ENCODE results near the gene CLEC14A.
A peak's percentile ranks its signal among the peaks of the same experiment; 100 is the strongest.

The CLEC14A gene

GRCh38 chr14:38211255-38211735 is 44.6 kb downstream of the CLEC14A start:
- no peak overlapping the region for H3K4me3 ChIP-seq (ENCODE audit: low read length)
- DNase-seq (ENCODE audit: low read depth): no peak

GRCh38 chr14:38210587-38211216 is 45.2 kb downstream of the CLEC14A start:
- no peak for DNase-seq (ENCODE audit: low read depth)
- H3K4me3 ChIP-seq (ENCODE audit: low read length): no peak overlapping the region
- TF ChIP-seq CTCF (IDR thresholded peaks at IDR 0.05; ENCODE audit: insufficient read depth, low read depth, low read length, missing control alignments): no peak

More at GRCh38 chr14:38211255-38211735, 44.6 kb downstream of the CLEC14A start:
- no peak for TF ChIP-seq CTCF (IDR thresholded peaks at IDR 0.05; ENCODE audit: insufficient read depth, low read depth, low read length, missing control alignments)

- TF ChIP-seq CTCF (IDR thresholded peaks at IDR 0.05; ENCODE audit: insufficient read depth, low read depth, low read length, missing control alignments): no peak
- DNase-seq (ENCODE audit: low read depth): peak; percentile 35
- H3K4me3 ChIP-seq (ENCODE audit: low read length): no peak overlapping the region
Observed at GRCh38 chr14:38209572-38210557, 46.0 kb downstream of the CLEC14A start.

GRCh38 chr14:38208618-38209562 is 47.0 kb downstream of the CLEC14A start:
- no peak for TF ChIP-seq CTCF (IDR thresholded peaks at IDR 0.05; ENCODE audit: insufficient read depth, low read depth, low read length, missing control alignments)
- no peak overlapping the region for H3K4me3 ChIP-seq (ENCODE audit: low read length)
- DNase-seq (ENCODE audit: low read depth): no peak

- no peak for TF ChIP-seq CTCF (IDR thresholded peaks at IDR 0.05; ENCODE audit: insufficient read depth, low read depth, low read length, missing control alignments)
- DNase-seq (ENCODE audit: low read depth): no peak
- no peak within 1 kb of the TSS for H3K4me3 ChIP-seq (ENCODE audit: low read length)
Observed at GRCh38 chr14:38207736-38208617, 47.9 kb downstream of the CLEC14A start, which contains the start of gene SSTR1. SSTR1 (plus strand) TSS chr14:38207904; CDS start chr14:38209390, 1,486 bp downstream.

Measured in epithelial cell of esophagus (primary cell).